Peyer's patch (tissue), 4 donors: Measurements from ENCODE around the gene CCDC39. TPM values are rescaled to one million over a fixed set of nuclear protein-coding genes. Genes with fewer than 3 reads are reported as not detected.

Experiments
- DNase-seq, 3 donors: peaks; one replicate each; pipeline ENCODE4 v3.0.0-alpha.2; 2017 to 2019
- H3K27ac ChIP-seq, 4 donors: fragments of 200-600 bp; sonication (generic); one replicate each; pipeline ENCODE4 v1.5.1; 2016 to 2019
- H3K27me3 ChIP-seq, 2 donors: fragments of 200-600 bp; sonication (generic); one replicate each; pipeline ENCODE4 v1.5.1; 2019
- H3K36me3 ChIP-seq, 3 donors: fragments of 200-600 bp; sonication (generic); one replicate each; pipeline ENCODE4 v1.5.1; 2016 to 2019
- H3K4me1 ChIP-seq, 4 donors: fragments of 200-600 bp; sonication (generic); one replicate each; pipeline ENCODE4 v1.5.1; 2016 to 2019
- H3K4me3 ChIP-seq, 4 donors: fragments of 200-600 bp; sonication (generic); 1 replicate in 3 of 4; 2 replicates in 1 of 4; pipeline ENCODE4 v1.5.1; 2016 to 2019; ENCODE audit warnings: mild to moderate bottlenecking in 1 of 4
- H3K9me3 ChIP-seq, 4 donors: fragments of 200-600 bp; sonication (generic); one replicate each; pipeline ENCODE4 v1.5.1; 2016 to 2019; ENCODE audit warnings: mild to moderate bottlenecking in 1 of 4
- CTCF ChIP-seq, 6 experiments: fragments of 450-650 bp in 4 of 6; fragments of 200-600 bp in 2 of 6; sonication (generic) in 1 of 6; IDR thresholded peaks; one replicate each; pipeline ENCODE4 v1.5.1; 2017 to 2019; ENCODE audit warnings: antibody characterized with exemption in 6 of 6, mild to moderate bottlenecking in 3 of 6, moderate library complexity in 1 of 6
- POLR2A ChIP-seq, 2 donors: fragments of 450-650 bp; IDR thresholded peaks; one replicate each; pipeline ENCODE4 v1.5.1; 2017; ENCODE audit warnings: antibody characterized with exemption in 2 of 2, mild to moderate bottlenecking in 2 of 2, moderate library complexity in 2 of 2
- total RNA-seq, 4 donors: library from RNA; depleted of rRNA; stranded (reverse); fragments of >200 nt; gene quantifications; one replicate each; pipeline ENCODE4 v1.1.0, GENCODE V29; 2016

The CCDC39 gene
- total RNA-seq, 4 donors from 2014 or later: not detected

DNA sequence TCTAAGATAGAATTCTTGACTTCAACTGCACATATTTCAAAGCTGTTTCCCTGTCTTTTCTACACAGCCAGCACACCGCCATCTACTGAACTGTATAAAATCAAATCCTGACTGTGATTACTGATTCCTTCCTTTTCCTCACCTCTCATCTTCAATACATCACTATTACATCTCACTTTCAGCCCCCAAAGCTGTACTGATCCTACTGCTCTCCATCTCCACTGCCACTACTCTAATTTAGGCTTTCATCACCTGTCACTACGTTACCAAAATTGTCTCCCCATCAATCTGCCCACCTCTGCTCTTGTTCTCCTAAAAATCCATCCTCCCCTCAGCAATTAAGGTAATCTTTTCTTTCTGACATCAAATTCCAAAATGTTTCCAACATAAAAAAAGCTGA, 4.5 kb upstream of the CCDC39 start:
- Histone ChIP-seq H3K4me1 (peaks cover 0 to 11% (median 1%) of the 10 kb centered on the region in 4 donors), H3K27ac (no peak overlapping the region), H3K4me3 (no peak overlapping the region), H3K27me3 (no peaks in the 10 kb centered on the region), H3K9me3 (no peaks in the 10 kb centered on the region), H3K36me3 (no peaks in the 10 kb centered on the region)
- DNase-seq: no peak
- TF ChIP-seq CTCF (IDR thresholded peaks at IDR 0.05) (no peak), POLR2A (IDR thresholded peaks at IDR 0.05) (no peak)

- Histone ChIP-seq H3K9me3 (no peaks in the 10 kb centered on the region), H3K36me3 (no peaks in the 10 kb centered on the region), H3K4me1 (peaks cover 0 to 13% (median 1%) of the 10 kb centered on the region in 4 donors), H3K4me3 (peak overlapping the region; percentile 35 to 65 (median 48)), H3K27me3 (no peaks in the 10 kb centered on the region), H3K27ac (no peak overlapping the region)
- TF ChIP-seq CTCF (IDR thresholded peaks at IDR 0.05) (peak in 1 of 6 experiments; percentile 6), POLR2A (IDR thresholded peaks at IDR 0.05) (no peak)
- DNase-seq: no peak
Measured at GRCh38 chr3:180680097-180680430, 775 bp upstream of the CCDC39 start.

DNA sequence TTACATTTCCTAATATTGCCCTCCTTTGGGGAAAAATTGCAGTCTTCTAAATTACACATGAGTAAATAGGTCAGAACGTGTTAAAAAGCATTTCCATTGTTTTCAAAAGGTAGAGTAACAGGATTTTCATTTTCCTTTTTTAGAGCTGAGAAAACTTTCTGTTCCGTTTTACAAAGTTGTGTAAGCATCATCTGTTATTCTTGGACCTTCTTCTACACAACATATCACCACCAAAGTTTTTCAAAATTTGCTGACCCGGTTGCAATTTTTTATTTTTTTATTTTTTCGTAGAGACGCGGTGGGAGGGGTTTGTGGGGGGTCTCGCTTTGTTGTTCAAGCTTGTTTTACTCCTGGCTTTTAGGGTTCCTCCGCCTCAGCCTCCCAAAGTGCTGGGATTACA, 1.1 kb downstream of the CCDC39 start:
- TF ChIP-seq POLR2A (IDR thresholded peaks at IDR 0.05) (no peak), CTCF (IDR thresholded peaks at IDR 0.05) (no peak)
- Histone ChIP-seq H3K9me3 (no peaks in the 10 kb centered on the region), H3K27me3 (no peaks in the 10 kb centered on the region), H3K27ac (no peak overlapping the region), H3K4me1 (peaks cover 0 to 13% (median 1%) of the 10 kb centered on the region in 4 donors), H3K36me3 (no peaks in the 10 kb centered on the region), H3K4me3 (no peak overlapping the region)
- no peak for DNase-seq

DNA sequence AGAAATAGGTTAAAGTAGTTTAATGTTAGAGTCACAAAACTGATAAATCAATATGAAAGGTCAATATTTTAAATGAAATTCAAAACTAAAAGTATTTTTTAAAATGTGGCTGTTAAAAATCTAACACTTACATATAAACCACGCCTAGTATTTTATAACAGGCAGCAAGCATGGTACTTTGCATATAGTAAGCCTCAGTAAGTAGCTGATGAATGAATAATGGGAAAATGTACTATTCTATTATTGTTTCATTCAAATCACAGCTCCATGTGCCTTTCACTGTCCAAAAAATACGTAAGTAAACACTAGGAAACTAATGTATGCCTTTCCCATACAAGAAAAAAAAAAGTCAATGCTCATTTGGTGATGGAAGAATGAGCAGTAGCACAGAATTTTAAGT, 17.8 kb downstream of the CCDC39 start:
- TF ChIP-seq CTCF (IDR thresholded peaks at IDR 0.05): no peak
- TF ChIP-seq POLR2A (IDR thresholded peaks at IDR 0.05): no peak
- Histone ChIP-seq H3K9me3 (no peaks in the 10 kb centered on the region), H3K36me3 (no peaks in the 10 kb centered on the region), H3K27ac (no peak overlapping the region), H3K27me3 (no peaks in the 10 kb centered on the region), H3K4me1 (no peaks in the 10 kb centered on the region), H3K4me3 (no peak overlapping the region)
- DNase-seq: no peak

GRCh38 chr3:180657094-180657493, 22.2 kb downstream of the CCDC39 start:
- Histone ChIP-seq H3K36me3 (no peaks in the 10 kb centered on the region), H3K4me1 (no peaks in the 10 kb centered on the region), H3K9me3 (no peaks in the 10 kb centered on the region), H3K4me3 (no peak overlapping the region), H3K27ac (no peak overlapping the region), H3K27me3 (no peaks in the 10 kb centered on the region)
- no peak for DNase-seq
- TF ChIP-seq CTCF (IDR thresholded peaks at IDR 0.05): no peak
- TF ChIP-seq POLR2A (IDR thresholded peaks at IDR 0.05): no peak

- H3K27ac ChIP-seq: no peak overlapping the region
- H3K4me1 ChIP-seq: no peaks in the 10 kb centered on the region
- no peaks in the 10 kb centered on the region for H3K9me3 ChIP-seq
- DNase-seq: no peak
- no peaks in the 10 kb centered on the region for H3K27me3 ChIP-seq
- H3K4me3 ChIP-seq: no peak overlapping the region
- TF ChIP-seq POLR2A (IDR thresholded peaks at IDR 0.05) (no peak), CTCF (IDR thresholded peaks at IDR 0.05) (no peak)
- no peaks in the 10 kb centered on the region for H3K36me3 ChIP-seq
Measured at GRCh38 chr3:180656406-180656805, 22.9 kb downstream of the CCDC39 start.
